HFFc6 (cell line): ENCODE measurements around the gene LETM1. TPM values are rescaled to one million over a fixed set of nuclear protein-coding genes. Genes with fewer than 3 reads are reported as not detected.

Source experiments
- DNase-seq: peaks from one replicate; pipeline ENCODE4 v3.0.0-alpha.2; 2018
- H3K27ac Mint-ChIP-seq: 2 replicates; pipeline ENCODE4 v1.8.0; 2020; ENCODE audit warnings: mild to moderate bottlenecking, mixed read lengths
- H3K27me3 Mint-ChIP-seq: 2 replicates; pipeline ENCODE4 v1.8.0; 2021; ENCODE audit warnings: mild to moderate bottlenecking, moderate library complexity, mixed read lengths; ENCODE audit not compliant: insufficient read depth
- H3K36me3 Mint-ChIP-seq: 2 replicates; pipeline ENCODE4 v1.8.0; 2021; ENCODE audit warnings: low read depth, mixed read lengths
- H3K4me1 Mint-ChIP-seq: 2 replicates; pipeline ENCODE4 v1.8.0; 2020; ENCODE audit warnings: low read depth, mixed read lengths
- H3K4me3 Mint-ChIP-seq: 2 replicates; pipeline ENCODE4 v1.8.0; 2020; ENCODE audit warnings: mild to moderate bottlenecking, moderate library complexity, mixed read lengths
- H3K9me3 Mint-ChIP-seq: 2 replicates; pipeline ENCODE4 v1.8.0; 2020; ENCODE audit warnings: mild to moderate bottlenecking, mixed read lengths
- total RNA-seq, 6 experiments: library from RNA; stranded (reverse); fragmentation: NEBNext Ultra II Directional; extraction: Animal tissue kit (Norgen Biotek cat#: 25700); gene quantifications; 2 replicates in 1 of 6; 3 replicates in 5 of 6; pipeline ENCODE4 v1.2.3, GENCODE V29; 2021
- TF ChIP-seq, protein P1 (sequence below): fragments of 200-600 bp; sonication (generic); IDR thresholded peaks from 2 replicates; pipeline ENCODE4 v1.5.0; 2021; ENCODE audit warnings: antibody characterized with exemption, mild to moderate bottlenecking

Gene LETM1
- total RNA-seq, 6 experiments from 2014 or later = 47.4 to 64.0 (median 53.3) TPM

DNA sequence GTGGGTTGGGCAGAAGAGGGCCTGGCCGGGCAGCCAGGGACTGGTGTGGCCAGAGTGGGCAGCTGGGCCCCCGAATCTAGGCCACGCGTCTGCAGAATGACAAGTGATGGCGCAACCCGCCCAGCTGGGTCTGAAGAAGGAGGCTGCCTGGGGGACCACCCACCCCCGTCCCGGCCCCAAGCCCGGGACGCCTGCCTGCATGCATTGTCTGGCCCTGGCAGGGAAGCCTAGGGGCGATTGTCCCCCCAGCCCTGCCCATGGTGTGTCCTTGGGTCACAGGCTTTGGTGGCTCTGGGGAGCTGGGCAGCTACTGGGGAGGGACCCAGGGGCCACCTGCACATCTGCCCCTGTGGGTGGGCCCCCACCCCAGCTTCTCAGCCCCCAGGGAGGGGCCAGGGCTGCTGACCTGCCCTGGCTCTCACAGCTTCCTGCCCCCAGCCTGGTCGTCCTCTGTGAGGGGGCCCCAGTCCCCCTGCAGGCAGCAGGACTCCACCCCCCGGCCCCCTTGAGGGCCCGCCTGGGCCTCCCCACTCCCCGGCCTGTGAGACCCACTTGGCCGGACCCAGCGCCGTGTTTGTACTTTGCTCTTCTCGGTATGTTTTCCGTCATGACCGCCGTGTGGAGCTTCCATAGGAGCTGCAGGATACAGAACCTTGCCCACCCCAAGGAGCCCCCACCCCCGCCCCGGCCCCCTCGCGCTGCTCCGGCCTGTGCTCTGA, 57.9 kb downstream of the LETM1 start:
- Mint-ChIP-seq H3K9me3 (no peaks in the 10 kb centered on the region), H3K4me1 (no peaks in the 10 kb centered on the region), H3K27ac (no peak overlapping the region), H3K4me3 (no peak overlapping the region), H3K36me3 (no peaks in the 10 kb centered on the region), H3K27me3 (peaks cover 7% of the 10 kb centered on the region)
- DNase-seq = no peak
- TF ChIP-seq, protein P1, sequence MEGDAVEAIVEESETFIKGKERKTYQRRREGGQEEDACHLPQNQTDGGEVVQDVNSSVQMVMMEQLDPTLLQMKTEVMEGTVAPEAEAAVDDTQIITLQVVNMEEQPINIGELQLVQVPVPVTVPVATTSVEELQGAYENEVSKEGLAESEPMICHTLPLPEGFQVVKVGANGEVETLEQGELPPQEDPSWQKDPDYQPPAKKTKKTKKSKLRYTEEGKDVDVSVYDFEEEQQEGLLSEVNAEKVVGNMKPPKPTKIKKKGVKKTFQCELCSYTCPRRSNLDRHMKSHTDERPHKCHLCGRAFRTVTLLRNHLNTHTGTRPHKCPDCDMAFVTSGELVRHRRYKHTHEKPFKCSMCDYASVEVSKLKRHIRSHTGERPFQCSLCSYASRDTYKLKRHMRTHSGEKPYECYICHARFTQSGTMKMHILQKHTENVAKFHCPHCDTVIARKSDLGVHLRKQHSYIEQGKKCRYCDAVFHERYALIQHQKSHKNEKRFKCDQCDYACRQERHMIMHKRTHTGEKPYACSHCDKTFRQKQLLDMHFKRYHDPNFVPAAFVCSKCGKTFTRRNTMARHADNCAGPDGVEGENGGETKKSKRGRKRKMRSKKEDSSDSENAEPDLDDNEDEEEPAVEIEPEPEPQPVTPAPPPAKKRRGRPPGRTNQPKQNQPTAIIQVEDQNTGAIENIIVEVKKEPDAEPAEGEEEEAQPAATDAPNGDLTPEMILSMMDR = no peak

DNA sequence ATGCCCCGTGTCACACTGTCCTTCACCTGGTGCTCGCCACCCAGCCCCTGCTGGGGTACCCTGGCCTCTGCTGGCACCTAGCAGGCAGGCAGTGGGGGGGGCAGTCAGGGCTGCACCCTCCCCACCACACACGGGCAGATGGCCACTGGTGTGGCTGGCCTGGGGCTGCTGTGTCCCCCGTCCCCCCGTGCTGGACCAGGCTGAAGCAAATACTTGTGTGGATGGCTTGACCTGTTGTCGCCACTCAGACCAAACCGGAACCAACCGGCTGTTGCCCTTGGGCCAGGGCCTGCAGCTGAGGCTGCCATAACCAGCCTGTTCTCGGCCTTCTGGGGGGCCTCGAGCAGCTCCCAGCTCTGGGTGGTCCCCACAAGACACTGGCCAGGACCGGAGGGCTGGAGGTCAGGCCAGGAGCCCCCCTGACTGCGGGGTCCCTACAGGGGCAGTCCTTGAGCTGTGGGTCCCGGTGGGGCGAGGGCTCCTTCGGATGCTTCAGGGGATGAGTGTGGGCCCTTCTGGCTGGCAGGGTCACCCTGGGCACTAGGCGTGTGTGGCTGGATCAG, 58.6 kb downstream of the LETM1 start:
- Mint-ChIP-seq H3K36me3 (no peaks in the 10 kb centered on the region), H3K9me3 (no peaks in the 10 kb centered on the region), H3K27ac (no peak overlapping the region), H3K4me1 (no peaks in the 10 kb centered on the region), H3K4me3 (no peak overlapping the region), H3K27me3 (peaks cover 7% of the 10 kb centered on the region)
- TF ChIP-seq, protein P1 = no peak
- no peak for DNase-seq

DNA sequence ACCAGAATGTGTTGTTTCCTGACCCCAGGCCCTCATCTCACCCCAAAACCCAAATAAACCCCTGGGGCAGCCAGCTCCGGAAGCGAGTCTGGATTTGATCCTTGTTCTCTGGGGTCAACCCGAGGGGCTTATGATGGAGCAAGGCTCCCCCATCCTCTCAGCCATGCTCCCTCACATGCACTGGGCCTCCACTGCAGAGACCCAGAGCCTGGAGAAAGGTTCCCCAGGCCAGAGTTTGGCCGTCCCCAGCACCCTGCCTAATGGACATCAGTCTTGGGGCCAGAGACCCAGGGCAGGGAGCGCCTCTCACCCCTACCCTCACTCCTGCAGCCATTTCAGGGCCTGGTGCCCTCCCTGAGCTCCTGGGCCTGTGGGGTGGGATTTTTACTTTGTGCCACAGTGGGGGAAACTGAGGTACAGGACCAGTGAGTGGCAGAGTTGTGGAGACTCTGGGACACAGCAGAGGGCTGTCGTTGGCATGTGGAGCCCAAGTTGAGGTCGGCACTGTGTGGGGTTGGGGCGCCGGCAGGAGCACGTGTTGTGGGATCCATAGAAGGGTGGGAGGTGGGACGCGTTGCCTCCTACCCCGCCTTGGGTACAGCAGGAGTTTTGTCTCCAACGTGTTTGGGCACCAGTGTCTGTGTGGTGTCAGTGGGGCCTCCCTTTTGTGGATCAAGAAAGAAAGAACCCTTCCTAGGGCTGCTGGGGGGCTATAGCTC, 59.3 kb downstream of the LETM1 start:
- no peaks in the 10 kb centered on the region for H3K9me3 Mint-ChIP-seq
- H3K27me3 Mint-ChIP-seq = peaks cover 7% of the 10 kb centered on the region
- H3K36me3 Mint-ChIP-seq = no peaks in the 10 kb centered on the region
- H3K4me1 Mint-ChIP-seq = no peaks in the 10 kb centered on the region
- no peak for DNase-seq
- no peak overlapping the region for H3K27ac Mint-ChIP-seq
- no peak overlapping the region for H3K4me3 Mint-ChIP-seq
- TF ChIP-seq, protein P1 = no peak

DNA sequence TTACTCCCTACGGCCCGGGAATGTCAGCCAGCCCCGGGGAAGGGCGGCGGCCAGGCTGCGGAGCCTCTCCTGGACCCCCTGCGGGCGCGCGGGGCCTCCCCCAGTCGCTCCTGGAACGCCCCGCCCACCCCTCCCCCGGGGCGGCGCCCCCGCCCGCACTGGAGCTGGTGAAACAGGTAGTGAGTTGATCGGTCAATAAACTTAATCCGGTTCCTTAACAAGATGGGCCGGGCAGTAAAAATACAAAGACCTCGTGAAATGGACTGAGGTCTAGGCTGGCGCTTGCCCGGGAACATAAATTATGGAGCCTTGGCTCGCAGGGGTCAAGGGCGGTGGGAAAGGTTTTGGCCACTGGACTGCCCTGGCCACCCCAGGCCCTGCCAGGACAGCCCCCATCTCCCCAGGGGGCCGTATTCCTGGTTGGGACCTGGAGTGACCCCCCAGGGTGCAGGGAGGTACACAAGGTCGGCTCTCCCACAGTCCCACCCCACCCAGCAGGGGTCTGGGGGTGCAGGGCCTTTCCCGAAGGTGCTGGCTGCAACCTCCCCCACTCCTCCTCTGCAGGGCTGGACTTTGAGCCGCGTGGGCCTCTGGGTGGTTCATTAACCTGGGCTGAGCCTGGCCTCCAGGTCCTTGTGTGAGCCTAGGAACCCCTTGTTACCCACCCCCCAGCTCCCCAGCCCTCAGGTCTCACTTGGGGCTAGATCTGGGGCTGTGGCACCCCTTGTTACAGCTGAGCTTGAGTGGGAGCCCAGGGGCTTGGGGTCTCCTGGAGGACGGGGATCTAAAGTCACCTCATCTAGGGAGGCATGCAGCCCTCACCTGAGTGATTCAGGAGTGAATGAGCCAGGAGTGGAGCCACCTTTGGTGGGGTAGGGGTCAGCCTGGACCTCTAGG, 60.4 kb downstream of the LETM1 start:
- Mint-ChIP-seq H3K4me1 (no peaks in the 10 kb centered on the region), H3K27me3 (peaks cover 12% of the 10 kb centered on the region), H3K36me3 (no peaks in the 10 kb centered on the region), H3K4me3 (no peak overlapping the region), H3K9me3 (no peaks in the 10 kb centered on the region), H3K27ac (no peak overlapping the region)
- no peak for DNase-seq
- TF ChIP-seq, protein P1 = no peak

DNA sequence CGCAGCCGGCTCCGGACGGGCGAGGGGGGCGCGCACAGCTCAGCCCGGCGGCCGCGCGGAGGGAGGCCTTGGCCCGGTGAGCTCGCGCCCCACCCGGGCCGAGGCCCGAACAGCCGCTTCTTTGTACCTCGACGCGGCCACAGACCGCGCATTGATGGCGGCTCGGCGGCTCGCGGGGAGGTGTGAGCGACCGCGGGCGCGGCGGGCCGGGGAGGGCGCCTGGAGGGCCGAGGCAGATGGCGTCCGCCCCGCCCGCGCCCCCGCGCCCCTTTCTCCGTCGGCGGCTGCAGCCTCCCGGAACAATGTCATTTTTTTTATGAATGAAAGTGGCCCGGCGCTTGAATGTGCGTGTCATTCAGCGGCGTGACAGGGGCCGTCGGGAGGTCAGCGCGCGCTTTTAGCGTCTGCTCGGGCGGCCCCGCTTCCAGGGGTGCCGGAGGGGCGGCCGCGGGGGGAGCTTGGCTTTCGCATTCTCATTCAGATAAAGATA, 61.1 kb downstream of the LETM1 start:
- H3K27me3 Mint-ChIP-seq = peaks cover 15% of the 10 kb centered on the region
- no peak overlapping the region for H3K4me3 Mint-ChIP-seq
- H3K9me3 Mint-ChIP-seq = no peaks in the 10 kb centered on the region
- DNase-seq = no peak
- H3K36me3 Mint-ChIP-seq = no peaks in the 10 kb centered on the region
- H3K27ac Mint-ChIP-seq = no peak overlapping the region
- H3K4me1 Mint-ChIP-seq = no peaks in the 10 kb centered on the region
- TF ChIP-seq, protein P1 = no peak
